Measurements from ENCODE around the gene TNPO2. TPM values are rescaled to one million over a fixed set of nuclear protein-coding genes. Genes with fewer than 3 reads are reported as not detected.

TNPO2 gene
- total and polyA plus RNA-seq, 2 experiments from 2014 or later: 37.1 to 83.0 TPM

DNA sequence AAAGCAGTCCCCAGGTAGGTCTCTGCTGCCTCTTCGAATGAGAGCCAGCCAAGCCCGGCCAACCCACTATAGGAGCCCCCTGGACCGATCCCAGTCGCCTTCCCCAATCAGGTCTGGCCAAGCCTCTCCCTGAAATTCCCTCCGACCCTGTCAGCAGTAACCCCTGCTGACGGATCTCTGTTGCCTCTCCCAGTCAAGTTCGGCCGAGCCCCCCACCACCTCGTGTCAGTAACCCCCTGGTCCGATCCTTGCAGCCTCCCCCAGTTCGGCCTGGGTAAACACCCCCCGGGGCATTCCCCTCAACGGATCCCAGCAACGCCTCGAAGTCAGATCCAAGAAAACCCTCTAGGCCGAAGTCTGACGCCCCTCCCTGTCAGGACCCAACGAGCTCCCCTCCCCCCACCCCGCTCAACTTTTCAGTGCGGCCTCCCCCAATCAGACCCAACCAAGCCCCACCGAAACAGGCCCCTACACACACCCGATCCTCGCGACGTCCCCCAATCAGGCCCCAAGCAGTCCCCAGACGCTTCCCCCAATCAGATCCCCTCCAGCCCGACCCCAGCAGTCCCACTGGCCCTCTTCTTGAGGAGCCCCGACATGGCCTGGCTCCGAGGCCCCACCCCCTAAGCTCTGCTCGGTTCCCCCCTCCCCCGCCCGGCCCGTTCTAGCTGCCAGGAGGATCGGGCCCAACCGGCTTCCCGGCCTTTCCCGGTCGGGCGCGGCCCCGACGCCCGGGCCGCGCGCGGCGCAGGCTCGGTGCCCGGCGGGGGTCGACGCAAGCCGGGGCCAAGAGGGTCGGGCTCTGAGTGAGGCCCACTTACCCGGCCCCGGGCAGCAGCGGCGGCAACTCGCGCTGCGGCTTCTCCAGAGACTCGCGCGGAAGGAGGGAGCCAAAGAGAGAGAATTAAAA lies 1.8 kb downstream of the TNPO2 start (continued):
- TF ChIP-seq, protein P1, sequence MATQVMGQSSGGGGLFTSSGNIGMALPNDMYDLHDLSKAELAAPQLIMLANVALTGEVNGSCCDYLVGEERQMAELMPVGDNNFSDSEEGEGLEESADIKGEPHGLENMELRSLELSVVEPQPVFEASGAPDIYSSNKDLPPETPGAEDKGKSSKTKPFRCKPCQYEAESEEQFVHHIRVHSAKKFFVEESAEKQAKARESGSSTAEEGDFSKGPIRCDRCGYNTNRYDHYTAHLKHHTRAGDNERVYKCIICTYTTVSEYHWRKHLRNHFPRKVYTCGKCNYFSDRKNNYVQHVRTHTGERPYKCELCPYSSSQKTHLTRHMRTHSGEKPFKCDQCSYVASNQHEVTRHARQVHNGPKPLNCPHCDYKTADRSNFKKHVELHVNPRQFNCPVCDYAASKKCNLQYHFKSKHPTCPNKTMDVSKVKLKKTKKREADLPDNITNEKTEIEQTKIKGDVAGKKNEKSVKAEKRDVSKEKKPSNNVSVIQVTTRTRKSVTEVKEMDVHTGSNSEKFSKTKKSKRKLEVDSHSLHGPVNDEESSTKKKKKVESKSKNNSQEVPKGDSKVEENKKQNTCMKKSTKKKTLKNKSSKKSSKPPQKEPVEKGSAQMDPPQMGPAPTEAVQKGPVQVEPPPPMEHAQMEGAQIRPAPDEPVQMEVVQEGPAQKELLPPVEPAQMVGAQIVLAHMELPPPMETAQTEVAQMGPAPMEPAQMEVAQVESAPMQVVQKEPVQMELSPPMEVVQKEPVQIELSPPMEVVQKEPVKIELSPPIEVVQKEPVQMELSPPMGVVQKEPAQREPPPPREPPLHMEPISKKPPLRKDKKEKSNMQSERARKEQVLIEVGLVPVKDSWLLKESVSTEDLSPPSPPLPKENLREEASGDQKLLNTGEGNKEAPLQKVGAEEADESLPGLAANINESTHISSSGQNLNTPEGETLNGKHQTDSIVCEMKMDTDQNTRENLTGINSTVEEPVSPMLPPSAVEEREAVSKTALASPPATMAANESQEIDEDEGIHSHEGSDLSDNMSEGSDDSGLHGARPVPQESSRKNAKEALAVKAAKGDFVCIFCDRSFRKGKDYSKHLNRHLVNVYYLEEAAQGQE (IDR thresholded peaks at IDR 0.05; ENCODE audit: unreplicated experiment): no peak
- no peak for TF ChIP-seq POLR2AphosphoS5 (IDR thresholded peaks at IDR 0.05; ENCODE audit: low read depth)
- no peak for TF ChIP-seq ZNF331 (CRISPR knock-in tag; IDR thresholded peaks at IDR 0.05; ENCODE audit: low read depth)
- TF ChIP-seq NANOG (IDR thresholded peaks at IDR 0.05; ENCODE audit: borderline replicate concordance): no peak
- TF ChIP-seq, protein P2, sequence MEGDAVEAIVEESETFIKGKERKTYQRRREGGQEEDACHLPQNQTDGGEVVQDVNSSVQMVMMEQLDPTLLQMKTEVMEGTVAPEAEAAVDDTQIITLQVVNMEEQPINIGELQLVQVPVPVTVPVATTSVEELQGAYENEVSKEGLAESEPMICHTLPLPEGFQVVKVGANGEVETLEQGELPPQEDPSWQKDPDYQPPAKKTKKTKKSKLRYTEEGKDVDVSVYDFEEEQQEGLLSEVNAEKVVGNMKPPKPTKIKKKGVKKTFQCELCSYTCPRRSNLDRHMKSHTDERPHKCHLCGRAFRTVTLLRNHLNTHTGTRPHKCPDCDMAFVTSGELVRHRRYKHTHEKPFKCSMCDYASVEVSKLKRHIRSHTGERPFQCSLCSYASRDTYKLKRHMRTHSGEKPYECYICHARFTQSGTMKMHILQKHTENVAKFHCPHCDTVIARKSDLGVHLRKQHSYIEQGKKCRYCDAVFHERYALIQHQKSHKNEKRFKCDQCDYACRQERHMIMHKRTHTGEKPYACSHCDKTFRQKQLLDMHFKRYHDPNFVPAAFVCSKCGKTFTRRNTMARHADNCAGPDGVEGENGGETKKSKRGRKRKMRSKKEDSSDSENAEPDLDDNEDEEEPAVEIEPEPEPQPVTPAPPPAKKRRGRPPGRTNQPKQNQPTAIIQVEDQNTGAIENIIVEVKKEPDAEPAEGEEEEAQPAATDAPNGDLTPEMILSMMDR (conservative IDR thresholded peaks at IDR 0.05; ENCODE audit: low read depth in 2 of 2): no peak
- TF ChIP-seq CREB1 (CRISPR knock-in tag; IDR thresholded peaks at IDR 0.05; ENCODE audit: low read depth): no peak
- TF ChIP-seq EZH2 (IDR thresholded peaks at IDR 0.05; ENCODE audit: low read depth, unreplicated experiment): no peak
- TF ChIP-seq, protein P3, sequence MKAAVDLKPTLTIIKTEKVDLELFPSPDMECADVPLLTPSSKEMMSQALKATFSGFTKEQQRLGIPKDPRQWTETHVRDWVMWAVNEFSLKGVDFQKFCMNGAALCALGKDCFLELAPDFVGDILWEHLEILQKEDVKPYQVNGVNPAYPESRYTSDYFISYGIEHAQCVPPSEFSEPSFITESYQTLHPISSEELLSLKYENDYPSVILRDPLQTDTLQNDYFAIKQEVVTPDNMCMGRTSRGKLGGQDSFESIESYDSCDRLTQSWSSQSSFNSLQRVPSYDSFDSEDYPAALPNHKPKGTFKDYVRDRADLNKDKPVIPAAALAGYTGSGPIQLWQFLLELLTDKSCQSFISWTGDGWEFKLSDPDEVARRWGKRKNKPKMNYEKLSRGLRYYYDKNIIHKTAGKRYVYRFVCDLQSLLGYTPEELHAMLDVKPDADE (IDR thresholded peaks at IDR 0.05): no peak
- no peak for TF ChIP-seq EZH2phosphoT487 (IDR thresholded peaks at IDR 0.05; ENCODE audit: unreplicated experiment)
- TF ChIP-seq ZNF114 (CRISPR knock-in tag; IDR thresholded peaks at IDR 0.05): no peak

All from GM23338 (cell line).